ENCODE results near the gene TBC1D5. TPM values are rescaled to one million over a fixed set of nuclear protein-coding genes. Genes with fewer than 3 reads are reported as not detected.

TBC1D5 gene
- total RNA-seq, 1 experiment from 2014 or later, result 30.4 TPM

GRCh38 chr3:17218587-17218986, 523.8 kb downstream of the TBC1D5 start:
- TF ChIP-seq POLR2AphosphoS5 (IDR thresholded peaks at IDR 0.05; ENCODE audit: low read depth, low read length) (no peak), REST (IDR thresholded peaks at IDR 0.05; ENCODE audit: insufficient read depth in 1 of 2, low read depth in 2 of 2, low read length in 1 of 2) (no peak)
- TF ChIP-seq, protein P1, sequence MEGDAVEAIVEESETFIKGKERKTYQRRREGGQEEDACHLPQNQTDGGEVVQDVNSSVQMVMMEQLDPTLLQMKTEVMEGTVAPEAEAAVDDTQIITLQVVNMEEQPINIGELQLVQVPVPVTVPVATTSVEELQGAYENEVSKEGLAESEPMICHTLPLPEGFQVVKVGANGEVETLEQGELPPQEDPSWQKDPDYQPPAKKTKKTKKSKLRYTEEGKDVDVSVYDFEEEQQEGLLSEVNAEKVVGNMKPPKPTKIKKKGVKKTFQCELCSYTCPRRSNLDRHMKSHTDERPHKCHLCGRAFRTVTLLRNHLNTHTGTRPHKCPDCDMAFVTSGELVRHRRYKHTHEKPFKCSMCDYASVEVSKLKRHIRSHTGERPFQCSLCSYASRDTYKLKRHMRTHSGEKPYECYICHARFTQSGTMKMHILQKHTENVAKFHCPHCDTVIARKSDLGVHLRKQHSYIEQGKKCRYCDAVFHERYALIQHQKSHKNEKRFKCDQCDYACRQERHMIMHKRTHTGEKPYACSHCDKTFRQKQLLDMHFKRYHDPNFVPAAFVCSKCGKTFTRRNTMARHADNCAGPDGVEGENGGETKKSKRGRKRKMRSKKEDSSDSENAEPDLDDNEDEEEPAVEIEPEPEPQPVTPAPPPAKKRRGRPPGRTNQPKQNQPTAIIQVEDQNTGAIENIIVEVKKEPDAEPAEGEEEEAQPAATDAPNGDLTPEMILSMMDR (IDR thresholded peaks at IDR 0.05), result no peak
- no TSS peak for BruUV-seq (replicated peaks)
- H3K9me3 ChIP-seq (ENCODE audit: control insufficient read depth, insufficient read depth, low read depth, low read length), result no peaks in the 10 kb centered on the region
- H3K36me3 ChIP-seq (ENCODE audit: control insufficient read depth, insufficient read depth, low read length), result no peaks in the 10 kb centered on the region
- no peak overlapping the region for H3K27ac ChIP-seq (ENCODE audit: low read length)
- ATAC-seq (no peak), DNase-seq (ENCODE audit: low read depth, low spot score) (no peak)
- H3K27me3 ChIP-seq (ENCODE audit: control insufficient read depth, insufficient read depth, low read length), result no peaks in the 10 kb centered on the region
- POLR2A ChIA-PET, result no interaction called here
- intact Hi-C loops (cut with micrococcal nuclease; ENCODE audit: unreplicated experiment), result no loop called here
- CTCF ChIA-PET, result no interaction called here
- no peaks in the 10 kb centered on the region for H3K4me1 ChIP-seq (ENCODE audit: control insufficient read depth, insufficient read depth, low read length)
- in situ Hi-C loops (cut with HindIII; ENCODE audit: low pct_unique_long_range_greater_than_20kb, low sequenced_read_pairs), result no loop called here
- no peak overlapping the region for H3K4me3 ChIP-seq (ENCODE audit: low read depth in 2 of 2, low read length in 2 of 2)

GRCh38 chr3:17217588-17217987, 524.8 kb downstream of the TBC1D5 start:
- ChIA-PET CTCF (no interaction called here), POLR2A (no interaction called here)
- no peak overlapping the region for H3K4me3 ChIP-seq (ENCODE audit: low read depth in 2 of 2, low read length in 2 of 2)
- ATAC-seq (no peak), DNase-seq (ENCODE audit: low read depth, low spot score) (no peak)
- intact Hi-C loops (cut with micrococcal nuclease; ENCODE audit: unreplicated experiment), result no loop called here
- no peaks in the 10 kb centered on the region for H3K9me3 ChIP-seq (ENCODE audit: control insufficient read depth, insufficient read depth, low read depth, low read length)
- no peaks in the 10 kb centered on the region for H3K36me3 ChIP-seq (ENCODE audit: control insufficient read depth, insufficient read depth, low read length)
- H3K27me3 ChIP-seq (ENCODE audit: control insufficient read depth, insufficient read depth, low read length), result no peaks in the 10 kb centered on the region
- H3K4me1 ChIP-seq (ENCODE audit: control insufficient read depth, insufficient read depth, low read length), result no peaks in the 10 kb centered on the region
- BruUV-seq (replicated peaks), result no TSS peak
- H3K27ac ChIP-seq (ENCODE audit: low read length), result no peak overlapping the region
- in situ Hi-C loops (cut with HindIII; ENCODE audit: low pct_unique_long_range_greater_than_20kb, low sequenced_read_pairs), result no loop called here
- no peak for TF ChIP-seq TCF7L2 (IDR thresholded peaks at IDR 0.05; ENCODE audit: low read depth, low read length)
- no peak for TF ChIP-seq POLR2AphosphoS5 (IDR thresholded peaks at IDR 0.05; ENCODE audit: low read depth, low read length)
- TF ChIP-seq, protein P1 (IDR thresholded peaks at IDR 0.05), result no peak
- TF ChIP-seq REST (IDR thresholded peaks at IDR 0.05; ENCODE audit: insufficient read depth in 1 of 2, low read depth in 2 of 2, low read length in 1 of 2), result no peak

Measured in Panc1 (cell line).